Pancreas (tissue), 10 donors: ENCODE results near the gene GNAQ. TPM values are rescaled to one million over a fixed set of nuclear protein-coding genes. Genes with fewer than 3 reads are reported as not detected.
A peak's percentile ranks its signal among the peaks of the same experiment; 100 is the strongest.
"Not testable (repeated sequence)": the region's sequence is repeated elsewhere in the genome, so short reads cannot be mapped to it uniquely, and the experiment has no call there.

Source experiments
- ATAC-seq, 4 donors: fragments of 200-7000 bp; cut with Tn5 transposase; one replicate each; pipeline versions ENCODE4 v1.8.0 to v1.9.1; 2020; ENCODE audit warnings: mild to moderate bottlenecking in 4 of 4, moderate library complexity in 4 of 4
- DNase-seq, 6 donors: peaks; one replicate each; pipeline ENCODE4 v3.0.0-alpha.2; 2020
- FAIRE-seq: peaks from 2 replicates; lab custom pipeline; 2012; peaks lifted over from hg19 to GRCh38; lab: Jason Lieb, UNC
- H3K27ac ChIP-seq, 4 donors: fragments of 200-600 bp; sonication (generic); 1 replicate in 3 of 4; 2 replicates in 1 of 4; pipeline versions ENCODE4 v1.5.0 to v1.8.0; 2020
- H3K27me3 ChIP-seq, 4 donors: fragments of 200-600 bp; one replicate each; pipeline ENCODE4 v1.8.0; 2021
- H3K36me3 ChIP-seq, 3 donors: fragments of 200-600 bp; sonication (generic) in 1 of 3; one replicate each; pipeline versions ENCODE4 v1.5.0 to v1.8.0; 2020 to 2021
- H3K4me1 ChIP-seq, 3 donors: fragments of 200-600 bp; one replicate each; pipeline ENCODE4 v1.8.0; 2021
- H3K4me3 ChIP-seq, 4 donors: fragments of 200-600 bp; sonication (generic) in 2 of 4; one replicate each; pipeline versions ENCODE4 v1.5.0 to v1.8.0; 2020 to 2021
- H3K9me3 ChIP-seq, 4 donors: fragments of 200-600 bp; one replicate each; pipeline ENCODE4 v1.8.0; 2021
- WGBS, 2 donors: extraction: QIAGEN DNeasy Blood & Tissue Kit; methylation state at CpG; one replicate each; pipeline ENCODE4 v1.1.7; 2013; 5-methylcytosine and 5-hydroxymethylcytosine counted together
- intact Hi-C, 3 donors: fragments of 100-400 bp; cut with DNase I; formaldehyde crosslinking; loops; one replicate each; pipeline versions ENCODE4 v1.11.1 to v1.14.2; 2022
- polyA plus RNA-seq, 2 donors: library from polyadenylated mRNA; stranded (reverse); fragments of 200-250 nt; gene quantifications; one replicate each; pipeline ENCODE4 v1.2.3, GENCODE V29; 2013
- total RNA-seq, 6 donors: library from RNA; stranded (reverse); fragmentation: NEBNext Ultra II Directional in 4 of 6; extraction: Animal tissue kit (Norgen Biotek cat#: 25700) in 4 of 6; gene quantifications; one replicate each; pipeline versions ENCODE4 v1.2.1 to v1.2.4, GENCODE V29; 2021 to 2023
- TF ChIP-seq, protein P1 (sequence below), 4 donors: fragments of 200-600 bp; sonication (generic) in 3 of 4; IDR thresholded peaks; one replicate each; pipeline versions ENCODE4 v1.5.0 to v1.8.0; 2021; ENCODE audit warnings: antibody characterized with exemption in 4 of 4
- donor health status: healthy with polysubstance abuse.
- donor health status: DM: no; HTN: no; CAD: no; lungs with moderate emphysema.
- donor health status: DM: no; HTN: no; CAD: no.
- donor health status: control.
- donor health status: control.
- donor health status: Bipolar disorder and iron deficiency.
- donor health status: DM: yes; HTN: yes; CAD: no.
- donor health status: DM: no; HTN: no; CAD: no.
- donor health status: DM: no; HTN: no; CAD: no.
- donor health status: DM: yes; HTN: yes; CAD: no.

GNAQ gene
- total and polyA plus RNA-seq, 8 donors = 6.7 to 33.8 (median 18.2) TPM

DNA sequence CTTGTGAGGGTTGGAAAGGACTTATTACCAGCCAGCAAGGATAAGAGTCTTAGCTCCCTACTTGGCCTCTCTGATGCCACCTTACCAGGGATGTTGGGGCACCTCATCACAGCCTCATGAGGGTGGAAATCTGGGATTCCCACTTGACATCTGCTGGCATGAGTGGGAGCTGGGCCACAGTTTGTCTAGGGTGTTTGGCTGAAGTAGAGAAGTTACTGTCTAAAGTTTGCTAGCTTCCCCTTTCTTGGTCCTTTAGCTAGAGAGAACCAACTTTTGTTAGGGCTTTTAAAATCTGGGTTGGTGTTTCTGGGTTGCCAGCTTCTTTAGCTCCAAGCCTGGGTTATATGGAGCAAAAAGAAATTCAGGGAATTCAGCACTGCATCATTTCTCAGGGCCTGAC, 326.0 kb downstream of the GNAQ start:
- Histone ChIP-seq H3K36me3 (no peaks in the 10 kb centered on the region), H3K9me3 (no peaks in the 10 kb centered on the region), H3K27ac (no peak overlapping the region), H3K4me1 (no peaks in the 10 kb centered on the region), H3K4me3 (no peak overlapping the region), H3K27me3 (no peaks in the 10 kb centered on the region)
- FAIRE-seq = no peak
- intact Hi-C loops = no loop called here
- TF ChIP-seq, protein P1, sequence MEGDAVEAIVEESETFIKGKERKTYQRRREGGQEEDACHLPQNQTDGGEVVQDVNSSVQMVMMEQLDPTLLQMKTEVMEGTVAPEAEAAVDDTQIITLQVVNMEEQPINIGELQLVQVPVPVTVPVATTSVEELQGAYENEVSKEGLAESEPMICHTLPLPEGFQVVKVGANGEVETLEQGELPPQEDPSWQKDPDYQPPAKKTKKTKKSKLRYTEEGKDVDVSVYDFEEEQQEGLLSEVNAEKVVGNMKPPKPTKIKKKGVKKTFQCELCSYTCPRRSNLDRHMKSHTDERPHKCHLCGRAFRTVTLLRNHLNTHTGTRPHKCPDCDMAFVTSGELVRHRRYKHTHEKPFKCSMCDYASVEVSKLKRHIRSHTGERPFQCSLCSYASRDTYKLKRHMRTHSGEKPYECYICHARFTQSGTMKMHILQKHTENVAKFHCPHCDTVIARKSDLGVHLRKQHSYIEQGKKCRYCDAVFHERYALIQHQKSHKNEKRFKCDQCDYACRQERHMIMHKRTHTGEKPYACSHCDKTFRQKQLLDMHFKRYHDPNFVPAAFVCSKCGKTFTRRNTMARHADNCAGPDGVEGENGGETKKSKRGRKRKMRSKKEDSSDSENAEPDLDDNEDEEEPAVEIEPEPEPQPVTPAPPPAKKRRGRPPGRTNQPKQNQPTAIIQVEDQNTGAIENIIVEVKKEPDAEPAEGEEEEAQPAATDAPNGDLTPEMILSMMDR (IDR thresholded peaks at IDR 0.05) = no peak
- no peak for ATAC-seq
- no peak for DNase-seq

DNA sequence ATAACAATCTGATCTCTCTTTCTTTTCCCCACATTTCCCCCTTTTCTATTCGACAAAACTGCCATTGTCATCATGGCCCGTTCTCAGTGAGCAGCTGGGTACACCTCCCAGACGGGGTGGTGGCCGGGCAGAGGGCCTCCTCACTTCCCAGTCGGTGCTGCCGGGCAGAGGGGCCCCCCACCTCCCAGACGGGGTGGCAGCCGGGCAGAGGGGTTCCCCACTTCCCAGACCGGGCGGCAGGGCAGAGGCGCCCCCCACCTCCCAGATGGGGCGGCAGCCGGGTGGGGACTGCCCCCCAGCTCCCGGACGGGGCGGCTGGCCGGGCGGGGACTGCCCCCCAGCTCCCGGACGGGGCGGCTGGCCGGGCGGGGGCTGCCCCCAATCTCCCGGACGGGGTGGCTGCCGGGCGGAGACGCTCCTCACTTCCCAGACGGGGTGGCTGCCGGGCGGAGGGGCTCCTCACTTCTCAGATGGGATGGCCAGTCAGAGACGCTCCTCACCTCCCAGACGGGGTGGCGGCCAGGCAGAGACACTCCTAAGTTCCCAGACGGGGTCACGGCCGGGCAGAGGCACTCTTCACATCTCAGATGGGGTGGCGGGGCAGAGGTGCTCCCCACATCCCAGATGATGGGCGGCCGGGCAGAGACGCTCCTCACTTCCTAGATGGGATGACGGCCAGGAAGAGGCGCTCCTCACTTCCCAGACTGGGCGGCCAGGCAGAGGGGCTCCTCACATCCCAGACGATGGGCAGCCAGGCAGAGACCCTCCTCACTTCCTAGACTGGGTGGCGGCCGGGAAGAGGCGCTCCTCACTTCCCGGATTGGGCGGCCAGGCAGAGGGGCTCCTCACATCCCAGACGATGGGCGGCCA, 328.9 kb downstream of the GNAQ start:
- WGBS, 2 donors = 89 to 94% methylated on average over 42 to 52 of the region's 52 CpGs
- intact Hi-C loops, H3K27me3 ChIP-seq, ATAC-seq, H3K4me3 ChIP-seq, H3K36me3 ChIP-seq, FAIRE-seq, H3K9me3 ChIP-seq, H3K27ac ChIP-seq, H3K4me1 ChIP-seq: not testable (repeated sequence)
- DNase-seq = peak in 1 of 6 donors; percentile 66

DNA sequence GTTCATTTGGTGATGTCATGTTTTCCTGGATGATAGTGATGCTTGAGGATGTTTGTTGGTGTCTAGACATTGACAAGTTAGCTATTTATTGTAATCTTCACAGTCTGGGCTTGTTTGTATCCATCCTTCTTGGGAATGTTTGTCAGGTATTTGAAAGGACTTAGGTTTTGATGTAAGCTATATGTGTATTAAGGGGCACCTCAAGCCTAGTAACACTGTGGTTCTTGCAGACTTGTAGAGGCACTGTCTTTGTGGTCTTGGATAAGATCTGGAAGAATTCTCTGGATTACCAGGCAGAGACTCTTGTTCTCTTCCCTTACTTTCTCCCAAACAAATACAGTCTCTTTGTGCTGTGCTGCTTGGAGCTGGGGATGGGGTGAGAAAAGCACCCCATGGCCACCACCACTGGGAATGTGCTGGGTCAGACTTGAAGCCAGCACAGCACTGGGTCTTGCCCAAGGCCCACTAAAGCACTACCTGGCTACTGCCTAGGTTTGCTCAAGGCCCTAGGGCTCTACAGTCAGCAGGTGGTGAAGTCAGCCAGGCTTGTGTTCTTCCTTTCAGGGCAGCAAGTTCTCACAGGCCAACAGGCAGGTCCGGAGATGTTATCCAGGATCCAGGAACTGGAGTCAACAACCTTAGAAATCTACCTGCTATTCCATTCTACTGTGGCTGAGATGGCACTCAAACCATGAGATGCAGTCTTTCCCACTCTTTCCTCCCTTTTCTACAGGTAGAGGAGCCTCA, 334.2 kb downstream of the GNAQ start:
- no peak for DNase-seq
- ATAC-seq = no peak
- TF ChIP-seq, protein P1 (IDR thresholded peaks at IDR 0.05) = no peak
- intact Hi-C loops = no loop called here
- no peak for FAIRE-seq
- H3K36me3 ChIP-seq = no peaks in the 10 kb centered on the region
- no peaks in the 10 kb centered on the region for H3K9me3 ChIP-seq
- H3K4me1 ChIP-seq = no peaks in the 10 kb centered on the region
- WGBS, 2 donors = 83 to 100% methylated on average over 1 of the region's 1 CpG
- H3K27me3 ChIP-seq = no peaks in the 10 kb centered on the region
- no peak overlapping the region for H3K4me3 ChIP-seq
- no peak overlapping the region for H3K27ac ChIP-seq

DNA sequence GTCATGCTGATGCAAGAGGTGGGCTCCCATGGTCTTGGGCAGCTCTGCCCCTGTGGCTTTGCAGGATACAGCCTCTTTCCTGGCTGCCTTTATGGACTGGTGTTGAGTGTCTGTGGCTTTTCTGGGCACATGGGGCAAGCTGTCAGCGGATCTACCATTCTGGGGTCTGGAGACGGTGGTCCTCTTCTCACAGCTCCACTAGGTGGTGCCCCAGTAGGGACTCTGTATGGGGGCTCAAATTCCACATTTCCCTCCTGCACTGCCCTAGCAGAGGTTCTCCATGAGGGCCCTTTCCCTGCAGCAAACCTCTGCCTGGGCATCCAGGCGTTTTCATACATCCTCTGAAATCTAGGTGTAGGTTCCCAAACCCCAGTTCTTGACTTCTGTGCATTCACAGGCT, 340.9 kb downstream of the GNAQ start:
- 90 to 94% methylated on average over 3 of the region's 3 CpGs for WGBS, 2 donors
- H3K27ac ChIP-seq, H3K27me3 ChIP-seq, H3K36me3 ChIP-seq, intact Hi-C loops, H3K4me1 ChIP-seq, DNase-seq, FAIRE-seq, H3K4me3 ChIP-seq, ATAC-seq, H3K9me3 ChIP-seq: not testable (repeated sequence)

DNA sequence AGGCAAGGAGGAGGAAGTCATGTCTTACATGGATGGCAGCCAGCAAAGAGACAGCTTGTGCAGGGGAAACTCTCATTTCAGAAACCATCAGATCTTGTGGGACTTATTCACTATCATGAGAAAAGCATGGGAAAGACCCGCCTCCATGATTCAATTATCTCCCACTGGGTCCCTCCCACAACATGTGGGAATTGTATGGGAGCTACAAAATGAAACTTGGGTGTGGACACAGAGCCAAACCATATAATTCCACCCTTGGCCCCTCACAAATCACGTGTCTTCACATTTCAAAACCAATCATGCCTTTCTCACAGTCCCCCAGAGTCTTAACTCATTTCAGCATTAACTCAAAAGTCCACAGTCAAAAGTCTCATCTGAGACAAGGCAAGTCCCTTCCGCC, 341.5 kb downstream of the GNAQ start:
- ATAC-seq, H3K36me3 ChIP-seq, H3K27ac ChIP-seq, intact Hi-C loops, H3K4me1 ChIP-seq, FAIRE-seq, H3K4me3 ChIP-seq, H3K9me3 ChIP-seq, DNase-seq, H3K27me3 ChIP-seq: not testable (repeated sequence)
- WGBS, 2 donors = 80 to 97% methylated on average over 3 of the region's 3 CpGs

DNA sequence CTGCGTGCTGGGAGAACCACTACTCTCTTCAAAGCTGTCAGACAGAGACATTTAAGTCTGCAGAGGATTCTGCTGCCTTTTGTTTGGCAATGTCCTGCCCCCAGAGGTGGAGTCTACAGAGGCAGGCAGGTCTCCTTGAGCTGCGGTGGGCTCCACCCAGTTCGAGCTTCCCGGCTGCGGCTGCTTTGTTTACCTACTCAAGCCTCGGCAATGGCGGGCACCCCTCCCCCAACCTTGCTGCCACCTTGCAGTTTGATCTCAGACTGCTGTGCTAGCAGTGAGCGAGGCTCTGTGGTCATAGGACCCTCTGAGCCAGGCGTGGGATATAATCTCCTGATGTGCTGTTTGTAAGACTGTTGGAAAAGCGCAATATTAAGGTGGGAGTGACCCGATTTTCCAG, 343.9 kb downstream of the GNAQ start:
- ATAC-seq, H3K4me3 ChIP-seq, H3K4me1 ChIP-seq, intact Hi-C loops, DNase-seq, H3K27ac ChIP-seq, FAIRE-seq, H3K9me3 ChIP-seq, H3K27me3 ChIP-seq, H3K36me3 ChIP-seq: not testable (repeated sequence)
- WGBS, 2 donors = 84 to 94% methylated on average over 11 of the region's 11 CpGs
